Small intestine (tissue), 7 donors: ENCODE results near the gene STK36. TPM values are rescaled to one million over a fixed set of nuclear protein-coding genes. Genes with fewer than 3 reads are reported as not detected.
A peak's percentile ranks its signal among the peaks of the same experiment; 100 is the strongest.

ENCODE experiments used
- DNase-seq, 2 donors: peaks; one replicate each; pipeline versions ENCODE4 v3.0.0 to v3.0.0-alpha.2; 2013
- FAIRE-seq: peaks from 2 replicates; lab custom pipeline; 2012; peaks lifted over from hg19 to GRCh38; lab: Jason Lieb, UNC
- H3K27ac ChIP-seq, 3 donors: one replicate each; pipeline ENCODE4 v1.5.1; 2013; ENCODE audit warnings: low read length in 2 of 3, mild to moderate bottlenecking in 2 of 3, control low read depth in 1 of 3, inconsistent platforms in 1 of 3, low read depth in 1 of 3, moderate library complexity in 1 of 3
- H3K27me3 ChIP-seq, 3 donors: one replicate each; pipeline ENCODE4 v1.6.1; 2013; ENCODE audit warnings: low read length in 3 of 3, inconsistent platforms in 1 of 3; ENCODE audit not compliant: control insufficient read depth in 3 of 3, insufficient read depth in 3 of 3
- H3K36me3 ChIP-seq, 3 donors: one replicate each; pipeline ENCODE4 v1.6.1; 2013; ENCODE audit warnings: low read length in 3 of 3, inconsistent platforms in 1 of 3, low read depth in 1 of 3, mild to moderate bottlenecking in 1 of 3, moderate library complexity in 1 of 3; ENCODE audit not compliant: control insufficient read depth in 3 of 3, insufficient read depth in 2 of 3
- H3K4me1 ChIP-seq, 3 donors: one replicate each; pipeline ENCODE4 v1.6.1; 2013; ENCODE audit warnings: low read length in 2 of 3, inconsistent platforms in 1 of 3, low read depth in 1 of 3, mild to moderate bottlenecking in 1 of 3, moderate library complexity in 1 of 3; ENCODE audit not compliant: control insufficient read depth in 3 of 3, insufficient read depth in 2 of 3
- H3K4me3 ChIP-seq, 3 donors: one replicate each; pipeline ENCODE4 v1.5.1; 2013; ENCODE audit warnings: low read length in 3 of 3, control low read depth in 1 of 3, inconsistent platforms in 1 of 3, low read depth in 1 of 3, mild to moderate bottlenecking in 1 of 3, moderate library complexity in 1 of 3
- H3K9me3 ChIP-seq, 2 donors: one replicate each; pipeline ENCODE4 v1.6.1; 2013; ENCODE audit warnings: low read depth in 1 of 2, low read length in 1 of 2; ENCODE audit not compliant: control insufficient read depth in 2 of 2, insufficient read depth in 1 of 2
- WGBS, 3 donors: extraction: QIAGEN DNeasy Blood & Tissue Kit; methylation state at CpG; one replicate each; pipeline ENCODE4 v1.1.7; 2013; 5-methylcytosine and 5-hydroxymethylcytosine counted together
- polyA plus RNA-seq, 4 donors: library from polyadenylated mRNA; stranded (reverse) in 3 of 4; unstranded in 1 of 4; fragments of 200-250 nt in 3 of 4; fragments of 120-200 nt in 1 of 4; gene quantifications; one replicate each; pipeline versions ENCODE4 v1.2.1 to v1.2.3, GENCODE V29; 2013
- donor health status: healthy with polysubstance abuse.
- donor health status: control.
- donor health status: control.
- donor health status: Bipolar disorder and iron deficiency.
- donor health status: healthy.

The STK36 gene
- polyA plus RNA-seq, 4 donors: 9.7 to 38.9 (median 14.9) TPM

- FAIRE-seq: no peak
- peaks cover 0 to 4% (median 0%) of the 10 kb centered on the region in 3 donors for H3K4me1 ChIP-seq
- H3K27me3 ChIP-seq: no peaks in the 10 kb centered on the region
- peaks cover 0 to 19% of the 10 kb centered on the region in 2 donors for H3K9me3 ChIP-seq
- H3K27ac ChIP-seq: no peak overlapping the region
- H3K4me3 ChIP-seq: no peak overlapping the region
- H3K36me3 ChIP-seq: peaks cover 0 to 7% (median 0%) of the 10 kb centered on the region in 3 donors
- WGBS, 3 donors: 67 to 68% (median 67%) methylated on average over 1 of the region's 1 CpG
- DNase-seq: no peak
Observed at GRCh38 chr2:218722876-218723785, 51.2 kb downstream of the STK36 start.

- 96 to 97% (median 97%) methylated on average over 6 of the region's 6 CpGs for WGBS, 3 donors
Observed at GRCh38 chr2:218726004-218726574, 54.2 kb downstream of the STK36 start.

GRCh38 chr2:218727502-218728165, 55.7 kb downstream of the STK36 start:
- FAIRE-seq: no peak

More at GRCh38 chr2:218726004-218726574, 54.2 kb downstream of the STK36 start:
- no peak overlapping the region for H3K4me3 ChIP-seq
- no peak overlapping the region for H3K27ac ChIP-seq
- no peaks in the 10 kb centered on the region for H3K27me3 ChIP-seq
- DNase-seq (no peak), FAIRE-seq (no peak)
- no peaks in the 10 kb centered on the region for H3K4me1 ChIP-seq
- peaks cover 0 to 12% (median 0%) of the 10 kb centered on the region in 3 donors for H3K36me3 ChIP-seq
- peaks cover 0 to 19% of the 10 kb centered on the region in 2 donors for H3K9me3 ChIP-seq

GRCh38 chr2:218729640-218730039, 57.8 kb downstream of the STK36 start:
- peaks cover 3 to 15% (median 11%) of the 10 kb centered on the region in 3 donors for H3K4me1 ChIP-seq
- no peak overlapping the region for H3K4me3 ChIP-seq
- no peak for DNase-seq
- 98 to 99% (median 98%) methylated on average over 3 of the region's 3 CpGs for WGBS, 3 donors
- H3K27ac ChIP-seq: no peak overlapping the region
- peaks cover 0 to 14% (median 0%) of the 10 kb centered on the region in 3 donors for H3K36me3 ChIP-seq
- FAIRE-seq: no peak
- peaks cover 0 to 19% of the 10 kb centered on the region in 2 donors for H3K9me3 ChIP-seq
- H3K27me3 ChIP-seq: no peaks in the 10 kb centered on the region

More at GRCh38 chr2:218727502-218728165, 55.7 kb downstream of the STK36 start:
- Histone ChIP-seq H3K4me1 (peaks cover 3 to 15% (median 6%) of the 10 kb centered on the region in 3 donors), H3K27ac (no peak overlapping the region), H3K9me3 (peaks cover 0 to 19% of the 10 kb centered on the region in 2 donors), H3K36me3 (peaks cover 0 to 12% (median 0%) of the 10 kb centered on the region in 3 donors), H3K4me3 (no peak overlapping the region), H3K27me3 (no peaks in the 10 kb centered on the region)
- 92 to 98% (median 95%) methylated on average over 6 of the region's 6 CpGs for WGBS, 3 donors
- DNase-seq: peak in 1 of 2 donors; percentile 44

GRCh38 chr2:218732052-218732760, 60.3 kb downstream of the STK36 start:
- Histone ChIP-seq H3K4me3 (no peak overlapping the region), H3K9me3 (peaks cover 0 to 4% of the 10 kb centered on the region in 2 donors), H3K36me3 (peaks cover 0 to 11% (median 4%) of the 10 kb centered on the region in 3 donors), H3K27ac (peak overlapping the region in 2 of 3 donors; percentile 74 to 77), H3K27me3 (no peaks in the 10 kb centered on the region), H3K4me1 (peaks cover 3 to 15% (median 11%) of the 10 kb centered on the region in 3 donors)
- DNase-seq (no peak), FAIRE-seq (no peak)
- WGBS, 3 donors: 40 to 83% (median 46%) methylated on average over 5 of the region's 5 CpGs

GRCh38 chr2:218732761-218733158, 60.9 kb downstream of the STK36 start:
- DNase-seq (no peak), FAIRE-seq (no peak)

GRCh38 chr2:218733171-218734021, 61.5 kb downstream of the STK36 start:
- Histone ChIP-seq H3K36me3 (peaks cover 3 to 19% (median 4%) of the 10 kb centered on the region in 3 donors), H3K27me3 (no peaks in the 10 kb centered on the region), H3K27ac (no peak overlapping the region), H3K9me3 (no peaks in the 10 kb centered on the region), H3K4me3 (no peak overlapping the region), H3K4me1 (peaks cover 3 to 15% (median 11%) of the 10 kb centered on the region in 3 donors)
- FAIRE-seq (no peak), DNase-seq (no peak)
- 84 to 96% (median 89%) methylated on average over 6 of the region's 6 CpGs for WGBS, 3 donors

More at GRCh38 chr2:218732761-218733158, 60.9 kb downstream of the STK36 start:
- H3K4me1 ChIP-seq: peaks cover 3 to 15% (median 11%) of the 10 kb centered on the region in 3 donors
- peak overlapping the region in 2 of 3 donors; percentile 74 to 77 for H3K27ac ChIP-seq
- H3K27me3 ChIP-seq: no peaks in the 10 kb centered on the region
- 39 to 46% (median 42%) methylated on average over 2 of the region's 2 CpGs for WGBS, 3 donors
- H3K36me3 ChIP-seq: peaks cover 0 to 15% (median 4%) of the 10 kb centered on the region in 3 donors
- H3K9me3 ChIP-seq: no peaks in the 10 kb centered on the region
- no peak overlapping the region for H3K4me3 ChIP-seq
